Heart right ventricle (tissue), 16 donors: ENCODE data around the gene MIF. TPM values are rescaled to one million over a fixed set of nuclear protein-coding genes. Genes with fewer than 3 reads are reported as not detected.

Experiments
- ATAC-seq, 8 donors: fragments of 200-7000 bp; cut with Tn5 transposase; one replicate each; pipeline ENCODE4 v1.9.1; 2020; ENCODE audit warnings: mild to moderate bottlenecking in 8 of 8, moderate library complexity in 8 of 8, moderate number of reproducible peaks in 1 of 8
- DNase-seq, 2 donors: peaks; one replicate each; pipeline ENCODE4 v3.0.0-alpha.2; 2020
- H3K27ac ChIP-seq, 10 donors: fragments of 200-600 bp; sonication (generic) in 2 of 10; one replicate each; pipeline versions ENCODE4 v1.5.0 to v1.8.0; 2020 to 2022; ENCODE audit warnings: mild to moderate bottlenecking in 3 of 10
- H3K27me3 ChIP-seq, 7 donors: fragments of 200-600 bp; one replicate each; pipeline ENCODE4 v1.8.0; 2021 to 2022; ENCODE audit warnings: mild to moderate bottlenecking in 2 of 7
- H3K36me3 ChIP-seq, 9 donors: fragments of 200-600 bp; sonication (generic) in 1 of 9; one replicate each; pipeline versions ENCODE4 v1.5.0 to v1.8.0; 2020 to 2022; ENCODE audit warnings: mild to moderate bottlenecking in 2 of 9
- H3K4me1 ChIP-seq, 9 donors: fragments of 200-600 bp; sonication (generic) in 1 of 9; one replicate each; pipeline versions ENCODE4 v1.5.0 to v1.8.0; 2020 to 2022; ENCODE audit warnings: mild to moderate bottlenecking in 4 of 9
- H3K4me3 ChIP-seq, 10 donors: fragments of 200-600 bp; sonication (generic) in 2 of 10; one replicate each; pipeline versions ENCODE4 v1.5.0 to v1.8.0; 2020 to 2022; ENCODE audit warnings: mild to moderate bottlenecking in 7 of 10, moderate library complexity in 2 of 10
- H3K9me3 ChIP-seq, 11 donors: fragments of 200-600 bp in 10 of 11; sonication (generic) in 2 of 11; one replicate each; pipeline versions ENCODE4 v1.5.0 to v1.8.0; 2013 to 2022; ENCODE audit warnings: mild to moderate bottlenecking in 2 of 11, control low read depth in 1 of 11, moderate library complexity in 1 of 11
- CTCF ChIP-seq, 9 donors: fragments of 200-600 bp; sonication (generic) in 2 of 9; IDR thresholded peaks; one replicate each; pipeline versions ENCODE4 v1.5.0 to v1.8.0; 2021 to 2022; ENCODE audit warnings: antibody characterized with exemption in 9 of 9, mild to moderate bottlenecking in 5 of 9, moderate library complexity in 1 of 9
- WGBS, 2 donors: extraction: QIAGEN DNeasy Blood & Tissue Kit; methylation state at CpG; one replicate each; pipeline ENCODE4 v1.1.7; 2013; ENCODE audit warnings: inconsistent platforms in 1 of 2; 5-methylcytosine and 5-hydroxymethylcytosine counted together
- intact Hi-C, 10 donors: fragments of 100-400 bp; cut with DNase I; formaldehyde crosslinking; loops; one replicate each; pipeline versions ENCODE4 v1.11.1 to v1.14.2; 2022
- polyA plus RNA-seq, 2 donors: library from polyadenylated mRNA; stranded (reverse); fragments of 200-250 nt; gene quantifications; one replicate each; pipeline ENCODE4 v1.2.3, GENCODE V29; 2013
- total RNA-seq, 10 donors: library from RNA; stranded (reverse); fragmentation: NEBNext Ultra II Directional in 3 of 10; extraction: Animal tissue kit (Norgen Biotek cat#: 25700) in 3 of 10; gene quantifications; one replicate each; pipeline versions ENCODE4 v1.2.1 to v1.2.4, GENCODE V29; 2021 to 2023
- donor health status: Arrhythmogenic right ventricular cardiomyopathy.
- donor health status: ischemic (EF 13 %, LVEDD 7.1; RV severe dilation, severe dysfunction).
- donor health status: healthy with polysubstance abuse.
- donor health status: DM: no; HTN: yes; CAD: no.
- donor health status: DM: no; HTN: no; CAD: no.
- donor health status: ischemic (EF 25% LVEDD 6.9; RV normal size, moderate dysfunction).
- donor health status: ischemic (EF 25% LVEDD 5.7; RV mildly dilated, moderate dysfunction).
- donor health status: healthy.
- donor health status: DM: yes; HTN: yes; CAD: no.
- donor health status: Ischemic cardiomyopathy.
- donor health status: ischemic (EF 35%, LVEDD 5.7; RV mildly dilated, moderate dysfunction).
- donor health status: nonischemic (EF 11% LVEDD 7.7; RV severe dilation, severe dysfunction).
- donor health status: DM: yes; HTN: yes; CAD: no.
- donor health status: PGD.
- donor health status: ischemic (EF 29% LVEDD 5.4; RV normal size, mild dysfunction).
- donor health status: nonischemic (EF 23%, LVEDD 6.1; RV moderate dilation, normal function).

Gene MIF
- total and polyA plus RNA-seq, 12 donors = 135 to 634 (median 228) TPM

DNA sequence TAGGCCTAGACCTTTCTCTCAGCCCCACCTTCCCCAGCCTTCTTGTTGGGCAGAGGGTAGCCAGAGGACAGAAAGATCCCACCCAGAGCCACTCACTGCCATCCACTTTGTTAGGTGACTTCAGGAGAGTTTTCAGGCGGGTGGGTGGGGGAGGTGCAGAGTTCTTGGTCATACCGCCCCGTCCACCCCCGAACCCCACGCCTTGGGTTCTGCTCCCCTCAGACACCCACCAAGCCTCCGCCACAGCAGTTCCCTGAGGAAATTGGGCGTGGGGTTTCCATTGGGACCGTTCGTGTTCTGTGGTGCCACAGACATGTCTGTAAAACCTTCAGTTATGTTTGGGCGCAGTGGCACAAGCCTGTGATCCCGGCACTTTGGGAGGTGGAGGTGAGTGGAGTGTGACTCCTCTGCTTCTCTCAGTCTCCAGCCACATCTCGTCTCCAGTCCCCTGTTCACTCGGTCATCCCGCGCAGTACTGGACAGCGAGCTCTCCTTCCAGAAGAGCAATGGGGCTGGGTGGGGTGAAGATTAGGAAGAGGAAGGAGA, 1.5 kb downstream of the MIF start:
- intact Hi-C loops = no loop called here

GRCh38 chr22:23896166-23896522, 2.0 kb downstream of the MIF start:
- peaks cover 0 to 24% (median 5%) of the 10 kb centered on the region in 9 donors for H3K36me3 ChIP-seq
- H3K9me3 ChIP-seq = no peaks in the 10 kb centered on the region
- H3K27me3 ChIP-seq = no peaks in the 10 kb centered on the region
- peak overlapping the region in 1 of 10 donors; percentile 99 for H3K27ac ChIP-seq
- WGBS, 2 donors = 95 to 99% methylated on average over 5 of the region's 5 CpGs
- ATAC-seq (no peak), DNase-seq (no peak)
- no peak overlapping the region for H3K4me3 ChIP-seq
- intact Hi-C loops = no loop called here
- TF ChIP-seq CTCF (IDR thresholded peaks at IDR 0.05) = no peak
- H3K4me1 ChIP-seq = peaks cover 7 to 48% (median 25%) of the 10 kb centered on the region in 9 donors

More for the DNA sequence above, 1.5 kb downstream of the MIF start:
- peak overlapping the region in 8 of 10 donors; percentile 50 to 88 (median 70) for H3K4me3 ChIP-seq
- 92 to 94% methylated on average over 16 of the region's 16 CpGs for WGBS, 2 donors
- no peaks in the 10 kb centered on the region for H3K9me3 ChIP-seq
- ATAC-seq (no peak), DNase-seq (no peak)
- TF ChIP-seq CTCF (IDR thresholded peaks at IDR 0.05) = no peak
- peak overlapping the region in 5 of 10 donors; percentile 84 to 99 (median 91) for H3K27ac ChIP-seq
- H3K36me3 ChIP-seq = peaks cover 0 to 24% (median 5%) of the 10 kb centered on the region in 9 donors
- no peaks in the 10 kb centered on the region for H3K27me3 ChIP-seq
- H3K4me1 ChIP-seq = peaks cover 7 to 48% (median 25%) of the 10 kb centered on the region in 9 donors

DNA sequence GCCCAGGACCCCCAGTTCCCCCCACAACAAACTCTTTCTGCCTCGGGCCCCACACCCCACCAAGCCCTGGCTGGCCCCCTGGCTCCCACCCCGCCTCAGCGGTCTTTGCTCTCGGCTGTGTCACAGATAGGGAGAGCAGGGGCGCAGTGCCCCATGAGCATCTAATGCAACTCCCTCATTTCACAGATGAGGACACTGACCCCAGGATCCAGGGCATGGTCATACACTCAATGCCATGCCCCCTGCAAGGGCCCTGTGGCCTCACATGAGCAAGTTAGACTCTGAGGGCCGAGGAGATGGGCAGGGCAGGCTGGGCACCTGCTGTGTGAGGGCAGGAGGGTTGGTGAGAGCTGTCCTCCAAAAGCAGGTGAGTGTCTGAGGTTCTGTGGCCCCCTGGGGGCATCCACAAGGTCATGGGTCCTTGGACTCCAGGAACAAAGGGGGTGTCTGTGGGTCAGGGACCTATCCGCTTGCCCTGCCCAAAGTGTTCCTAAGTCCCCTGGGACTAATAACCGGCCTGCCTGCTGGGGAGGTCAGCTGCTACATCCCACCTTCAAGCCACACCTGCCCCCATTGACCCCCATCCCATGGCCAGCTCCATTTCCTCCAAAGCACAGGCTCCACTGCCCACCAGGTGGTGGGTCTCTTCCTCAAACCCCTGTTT, 2.5 kb downstream of the MIF start:
- peaks cover 7 to 48% (median 25%) of the 10 kb centered on the region in 9 donors for H3K4me1 ChIP-seq
- no peak overlapping the region for H3K4me3 ChIP-seq
- no peak overlapping the region for H3K27ac ChIP-seq
- WGBS, 2 donors = 84 to 87% methylated on average over 8 of the region's 8 CpGs
- intact Hi-C loops = no loop called here
- peaks cover 0 to 24% (median 5%) of the 10 kb centered on the region in 9 donors for H3K36me3 ChIP-seq
- H3K27me3 ChIP-seq = no peaks in the 10 kb centered on the region
- DNase-seq (no peak), ATAC-seq (no peak)
- H3K9me3 ChIP-seq = no peaks in the 10 kb centered on the region
- TF ChIP-seq CTCF (IDR thresholded peaks at IDR 0.05) = no peak

- WGBS, 2 donors = 91 to 96% methylated on average over 3 of the region's 3 CpGs
- ATAC-seq = no peak
- TF ChIP-seq CTCF (IDR thresholded peaks at IDR 0.05) = no peak
- intact Hi-C loops = no loop called here
- DNase-seq = no peak
- Histone ChIP-seq H3K27me3 (no peaks in the 10 kb centered on the region), H3K36me3 (peaks cover 0 to 24% (median 5%) of the 10 kb centered on the region in 9 donors), H3K4me3 (no peak overlapping the region), H3K9me3 (no peaks in the 10 kb centered on the region), H3K4me1 (peaks cover 7 to 48% (median 25%) of the 10 kb centered on the region in 9 donors), H3K27ac (no peak overlapping the region)
Observed at GRCh38 chr22:23897320-23897719, 3.1 kb downstream of the MIF start.
